ENCODE data around the gene BTG1.

Gene BTG1, protein sequence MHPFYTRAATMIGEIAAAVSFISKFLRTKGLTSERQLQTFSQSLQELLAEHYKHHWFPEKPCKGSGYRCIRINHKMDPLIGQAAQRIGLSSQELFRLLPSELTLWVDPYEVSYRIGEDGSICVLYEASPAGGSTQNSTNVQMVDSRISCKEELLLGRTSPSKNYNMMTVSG

DNA sequence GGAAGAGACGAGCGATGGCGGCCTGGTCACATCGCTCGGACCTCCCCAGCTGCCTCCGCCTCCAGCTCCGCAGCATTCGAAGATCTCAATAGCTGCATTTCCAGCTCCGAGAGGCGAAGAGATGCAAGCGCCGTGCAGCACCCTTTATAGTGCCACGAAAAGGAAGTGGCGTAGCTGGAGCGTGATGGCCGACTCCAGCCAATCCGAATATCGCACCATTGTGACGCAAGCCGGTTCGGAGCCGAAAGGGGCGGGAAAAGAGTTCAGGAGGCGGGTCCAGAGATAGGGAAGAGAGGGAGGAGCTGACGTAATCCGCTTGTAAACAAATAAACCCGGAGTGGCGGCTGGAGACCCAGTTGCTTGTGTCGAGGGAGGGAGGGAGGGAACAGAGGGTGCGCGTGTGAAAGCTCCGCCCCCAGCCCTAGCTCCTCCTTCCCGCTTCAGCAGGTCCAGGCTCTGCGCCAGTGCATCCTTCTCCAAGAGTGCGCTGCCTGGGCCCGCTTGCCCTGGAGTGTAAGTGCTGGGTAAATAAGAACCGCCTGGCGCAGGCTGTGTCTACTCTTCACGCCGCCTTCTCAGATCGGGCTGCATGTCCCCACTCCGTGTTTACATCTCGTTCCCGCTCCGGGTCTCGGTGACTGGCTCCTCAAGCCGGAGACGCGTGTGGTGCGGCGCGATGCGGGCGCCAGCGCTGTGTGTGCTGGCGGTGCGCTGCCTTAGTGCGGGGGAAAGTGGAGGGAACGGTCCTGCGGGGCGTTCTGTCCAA is at the start of gene BTG1:
Gene BTG1 (minus strand): TSS at position 116 of the 766 bp plus-strand sequence. CDS start 311 bp downstream, outside the sequence.
- peak; percentile 86 to 100 (median 99) for DNase-seq

DNA sequence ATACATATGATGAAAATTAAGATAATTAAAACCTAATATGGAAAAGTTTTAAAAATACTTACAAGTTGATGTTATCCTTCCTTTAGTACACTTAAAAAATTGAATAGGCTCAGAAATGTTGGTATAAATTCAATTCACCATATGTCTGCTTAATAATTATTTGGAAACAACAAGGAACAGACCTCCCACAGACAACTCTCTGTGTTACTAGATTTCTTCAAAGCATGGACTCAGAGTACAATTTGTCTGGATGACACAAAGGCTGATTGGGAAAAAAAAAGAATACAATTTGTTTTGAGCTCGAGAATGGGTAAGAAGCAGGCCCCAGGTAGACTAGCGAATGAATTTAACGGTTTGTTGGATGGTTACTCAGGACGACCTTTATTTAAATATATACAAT is 48.9 kb upstream of the BTG1 start:
- no peak for DNase-seq

DNA sequence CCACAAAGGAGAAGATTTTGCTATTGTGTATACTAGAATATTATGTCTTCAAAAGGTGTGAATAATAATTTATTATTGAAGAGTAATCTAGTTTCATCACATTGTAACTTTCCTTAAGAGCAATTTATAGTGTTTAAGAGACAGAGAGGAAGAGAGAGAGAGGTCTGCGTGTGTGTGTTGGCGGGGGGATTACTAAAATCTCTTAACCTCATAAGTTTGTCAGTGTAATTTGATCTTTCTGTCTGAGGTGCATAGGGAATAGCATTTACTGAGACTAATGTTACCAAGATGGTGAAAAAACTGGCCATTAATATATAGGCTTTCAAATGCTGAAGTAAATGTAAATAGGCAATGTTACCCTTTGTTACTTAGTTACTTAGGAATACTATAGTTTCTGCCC is 48.2 kb upstream of the BTG1 start:
- no peak for DNase-seq

DNA sequence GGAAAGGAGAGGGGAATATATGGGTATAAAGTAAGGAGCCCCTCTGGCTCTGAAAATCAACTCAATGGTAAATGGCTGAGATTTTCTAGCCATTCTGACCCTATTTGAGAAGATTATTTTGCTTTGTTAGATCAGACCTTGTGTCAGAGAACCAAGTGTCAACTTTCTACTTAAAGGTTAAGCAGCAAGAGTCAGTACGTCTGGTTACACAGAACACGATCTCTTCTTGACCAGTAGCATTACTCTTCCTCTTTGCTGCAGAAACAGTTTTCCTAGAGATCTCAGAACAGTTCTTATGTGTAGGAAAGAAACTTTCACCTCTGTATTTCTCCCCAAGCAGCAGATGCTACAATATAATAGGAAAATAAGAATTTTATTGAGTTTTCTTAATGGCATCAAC is 47.4 kb upstream of the BTG1 start:
- DNase-seq, result no peak

DNA sequence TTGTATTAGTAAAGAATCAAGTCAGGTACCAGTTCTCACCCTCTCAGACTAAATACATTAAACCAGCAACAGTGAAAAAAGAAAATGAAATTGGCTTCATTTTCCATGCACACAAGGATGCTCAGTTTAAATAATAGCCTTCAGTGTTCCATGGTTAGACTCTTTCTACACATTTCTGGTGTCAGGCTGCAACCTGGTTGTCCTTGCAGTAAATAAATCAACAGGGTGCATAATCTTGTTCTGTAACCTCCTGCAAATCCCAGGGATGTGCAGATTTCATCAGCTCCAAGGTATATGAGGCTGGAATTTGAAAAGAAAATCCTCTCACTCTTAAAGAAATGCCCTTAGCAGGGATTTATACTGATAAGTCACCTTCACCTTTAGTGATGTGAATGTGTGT is 46.7 kb upstream of the BTG1 start:
- no peak for DNase-seq

DNA sequence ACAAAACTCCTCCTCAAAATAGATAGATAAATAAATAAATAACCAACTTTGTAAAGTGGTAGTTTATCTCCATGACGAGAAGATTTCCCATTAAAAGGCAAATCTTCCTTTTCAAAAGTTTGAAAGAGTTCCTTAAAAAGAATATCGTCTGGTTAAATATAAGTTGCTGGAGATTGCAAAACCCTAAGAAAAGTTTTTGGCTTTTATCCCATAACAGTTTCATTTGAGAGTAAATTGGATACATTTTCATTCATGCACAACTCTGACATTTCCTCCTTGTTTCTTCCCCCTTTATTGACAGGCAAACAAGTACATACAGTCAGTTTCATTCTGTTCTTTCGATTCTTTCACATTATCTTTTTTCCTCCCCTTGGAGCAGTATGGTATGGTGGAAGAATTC is 45.4 kb upstream of the BTG1 start:
- no peak for DNase-seq

DNA sequence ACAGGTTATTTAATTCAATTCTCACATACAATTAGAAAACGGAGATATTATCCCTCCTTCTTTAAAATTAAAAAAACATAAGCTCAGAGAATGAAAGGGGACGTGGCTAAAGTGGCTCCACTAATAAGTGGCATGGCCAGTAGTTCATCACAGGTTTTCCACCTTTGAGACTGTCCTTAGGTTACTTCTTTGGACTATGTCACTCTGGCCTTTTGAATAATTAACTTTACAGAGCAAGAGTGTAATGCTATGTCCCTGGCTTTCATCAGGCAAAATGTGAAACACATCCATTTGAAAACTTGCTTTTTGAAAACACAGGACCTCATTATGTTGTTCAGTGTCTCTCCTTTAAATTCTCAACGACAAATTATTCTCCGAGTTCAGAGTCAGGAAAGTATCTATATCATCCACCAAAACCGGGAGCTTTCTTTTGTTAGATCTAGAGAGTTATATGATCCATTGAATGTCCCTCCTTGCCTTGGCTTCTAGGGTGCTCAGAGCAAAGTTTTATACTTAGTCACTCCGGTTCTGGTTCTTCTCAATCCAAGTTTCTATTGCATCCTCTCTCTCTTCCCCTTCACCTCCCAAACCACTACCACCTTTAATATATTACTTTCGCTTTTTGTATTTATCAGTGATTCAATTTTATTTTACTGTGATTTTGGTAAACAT is 43.0 kb upstream of the BTG1 start:
- no peak for DNase-seq

DNA sequence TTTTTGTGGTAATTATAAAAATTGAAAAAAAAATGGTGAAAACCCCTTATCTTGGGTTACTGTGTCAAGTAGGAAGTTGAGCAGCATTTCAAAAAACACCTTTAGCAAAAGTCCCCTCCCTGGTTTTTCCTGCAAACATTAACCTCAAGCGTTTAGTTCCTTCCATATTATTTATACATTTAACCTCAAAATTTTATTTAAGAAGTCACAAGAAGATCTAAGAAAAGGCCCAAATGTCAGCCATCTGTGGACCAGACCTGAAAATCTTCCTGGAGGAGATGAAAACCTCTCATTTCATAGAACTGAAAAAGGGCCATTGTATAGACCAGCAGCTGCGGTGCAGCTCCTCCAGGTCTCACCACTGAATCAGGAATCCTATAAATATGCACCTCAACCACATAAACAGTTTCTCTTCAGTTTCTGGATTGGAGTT is 40.4 kb upstream of the BTG1 start:
- no peak for DNase-seq

DNA sequence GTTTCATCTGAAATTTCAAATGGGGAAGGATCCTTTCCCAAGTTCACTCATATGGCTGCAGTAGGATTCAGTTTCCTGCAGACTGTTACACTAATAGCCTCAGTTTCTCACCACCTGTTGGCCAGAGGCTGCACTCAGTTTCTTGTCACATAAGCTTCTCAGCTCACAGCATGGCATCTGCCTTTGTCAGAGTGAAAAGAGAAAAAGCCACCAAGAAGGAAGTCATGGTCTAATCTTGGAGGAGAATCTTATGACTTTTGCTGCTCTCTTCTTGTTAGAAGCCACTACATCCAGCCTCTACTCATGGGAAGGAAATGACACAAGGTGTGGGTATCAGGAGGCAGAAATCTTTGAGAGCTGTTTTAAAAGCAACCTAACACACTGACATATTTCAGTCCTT is 39.4 kb upstream of the BTG1 start:
- DNase-seq, result no peak

DNA sequence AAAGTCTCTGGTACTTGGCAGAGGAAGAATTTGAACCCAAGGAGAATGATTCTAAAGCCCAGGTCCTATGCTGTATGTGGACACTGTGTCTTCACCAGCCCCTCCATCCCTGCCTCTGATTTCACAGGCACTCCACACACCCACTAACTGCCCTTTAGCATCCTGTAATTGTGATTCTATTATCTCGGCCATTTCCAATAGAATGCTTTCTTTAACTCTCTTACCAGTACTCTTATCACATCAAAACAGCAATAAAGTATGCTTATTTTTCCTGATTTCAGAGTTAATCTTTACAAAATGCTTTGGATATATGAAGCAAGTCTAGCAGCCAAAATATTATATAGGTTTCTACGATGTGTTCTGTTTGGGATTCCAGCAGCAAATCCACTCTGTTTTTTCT is 37.9 kb upstream of the BTG1 start:
- no peak for DNase-seq

DNA sequence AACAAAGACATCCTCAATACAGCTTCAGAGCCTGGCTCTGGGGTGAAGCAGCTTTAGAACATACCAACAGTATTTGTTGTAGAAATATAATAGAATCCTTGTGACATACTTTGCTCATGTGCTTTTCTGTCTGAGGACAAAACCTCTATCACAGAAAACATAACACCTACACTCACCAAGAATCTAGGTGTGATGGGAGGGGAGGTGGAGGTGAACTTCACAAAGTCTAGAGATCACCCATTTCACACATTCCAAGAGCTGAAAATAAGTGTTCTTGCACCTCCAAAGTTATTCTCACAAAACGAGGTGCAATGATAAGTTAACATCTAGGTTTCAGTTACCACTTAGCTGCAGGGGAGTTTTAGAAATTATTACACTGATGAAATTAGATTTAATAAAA is 32.7 kb upstream of the BTG1 start:
- no peak for DNase-seq

DNA sequence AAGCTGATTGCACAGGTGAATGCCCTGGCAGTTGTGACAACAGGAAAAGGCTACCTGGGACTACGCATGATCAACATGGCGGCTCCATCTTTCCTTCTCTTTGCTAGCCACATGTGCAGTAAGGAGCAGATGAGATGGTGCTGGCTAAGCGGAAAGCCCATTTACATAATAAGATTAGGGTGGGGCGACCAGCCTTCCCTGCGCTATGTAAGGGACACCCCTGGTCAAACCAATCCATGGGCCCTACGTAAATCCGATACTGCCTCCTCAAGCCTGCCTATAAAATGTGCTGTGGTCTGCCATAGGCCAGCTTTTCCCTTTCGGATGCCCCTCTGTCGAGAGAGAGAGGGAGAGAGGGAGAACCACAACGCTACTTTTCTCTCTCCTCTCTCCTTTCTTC is 31.0 kb upstream of the BTG1 start:
- no peak for DNase-seq

DNA sequence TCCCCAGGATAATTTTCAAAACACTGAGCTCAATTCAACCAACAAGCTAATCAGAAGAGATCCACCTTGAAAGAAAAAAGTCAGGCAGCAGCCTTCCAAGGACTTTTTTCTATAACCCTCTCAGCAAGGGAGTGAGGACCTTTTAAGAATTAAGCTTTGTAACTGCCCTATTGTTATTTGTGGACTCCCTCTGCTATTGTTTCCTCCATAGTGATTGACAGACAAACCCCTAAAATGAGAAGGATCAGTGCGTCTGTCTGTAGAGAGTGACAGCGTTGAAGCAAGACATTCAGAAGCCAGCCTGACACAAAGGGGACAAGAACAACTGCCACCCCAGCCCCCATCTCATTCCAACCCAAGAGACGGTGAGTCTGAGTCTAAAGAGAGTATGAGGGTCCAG is 30.3 kb upstream of the BTG1 start:
- DNase-seq, result no peak

DNA sequence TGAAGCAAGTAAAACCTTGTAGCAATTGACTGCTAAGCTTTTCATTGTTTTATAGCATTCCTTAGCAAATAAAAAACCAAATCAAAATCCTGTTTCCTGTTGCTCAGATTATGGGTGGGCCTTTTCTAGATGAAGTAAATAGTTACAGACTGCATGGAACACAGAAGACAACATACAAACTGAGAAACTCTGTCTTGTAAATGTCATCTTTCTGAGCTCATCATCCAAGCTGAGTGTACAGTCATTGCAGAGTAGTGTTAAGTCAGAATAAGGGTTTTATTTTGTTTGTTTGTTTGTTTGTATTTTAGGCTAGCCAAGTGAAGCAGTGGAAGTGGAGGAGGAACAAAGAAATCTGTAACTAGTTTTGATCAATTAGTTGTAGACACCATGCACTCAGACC is 24.4 kb upstream of the BTG1 start:
- DNase-seq, result no peak

DNA sequence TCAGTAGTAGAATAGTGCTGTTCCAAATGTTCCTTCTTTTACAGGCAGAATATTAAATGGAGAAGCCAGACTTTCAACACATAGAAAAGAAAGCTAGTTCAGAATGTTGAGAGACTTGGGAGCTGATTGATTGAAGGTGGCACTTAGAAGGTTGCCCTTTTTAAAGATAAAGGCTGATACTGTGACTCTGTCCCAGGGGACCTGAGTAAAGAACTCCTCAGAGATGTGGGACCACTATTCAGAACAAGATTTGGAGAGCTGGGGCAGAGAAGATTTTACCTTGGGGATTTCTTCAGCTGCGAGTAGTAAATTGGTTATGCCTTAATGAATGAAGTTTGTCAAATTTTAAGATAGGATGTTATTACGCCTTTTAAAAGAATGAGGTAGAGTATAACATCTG is 21.4 kb upstream of the BTG1 start:
- DNase-seq, result no peak

DNA sequence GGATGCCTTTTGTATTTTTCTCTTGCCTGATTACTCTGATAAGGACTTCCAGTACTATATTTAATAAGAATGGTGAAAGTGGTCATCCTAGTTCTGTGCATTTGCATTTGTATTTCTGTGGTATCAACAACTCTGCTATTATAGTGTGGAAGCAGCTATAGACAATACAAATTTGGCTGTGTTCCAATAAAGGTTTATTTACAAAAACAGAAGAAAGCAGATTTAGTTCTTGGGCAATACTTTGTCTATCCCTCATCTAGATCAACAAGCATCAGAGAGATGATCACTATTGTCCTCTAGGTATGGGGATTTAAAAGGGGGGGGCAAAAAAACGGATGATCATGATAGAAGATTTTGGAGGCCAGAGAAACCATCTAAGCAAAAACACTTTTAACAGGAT is 19.1 kb upstream of the BTG1 start:
- no peak for DNase-seq

DNA sequence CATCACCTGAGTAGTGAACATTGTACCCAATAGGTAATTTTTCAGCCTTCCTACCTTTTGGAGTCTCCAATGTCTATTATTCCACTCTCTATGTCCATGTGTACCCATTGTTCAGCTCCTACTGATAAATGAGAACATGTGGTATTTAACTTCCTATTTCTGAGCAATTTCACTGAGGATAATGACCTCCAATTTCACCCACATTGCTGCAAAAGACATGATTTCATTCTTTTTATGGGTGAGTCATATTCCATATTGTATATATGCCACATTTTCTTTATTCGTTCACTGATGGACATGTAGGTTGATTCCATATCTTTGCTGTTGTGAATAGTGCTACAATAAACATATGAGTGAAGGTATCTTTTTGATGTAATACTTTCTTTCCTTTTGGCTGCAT is 16.4 kb upstream of the BTG1 start:
- no peak for DNase-seq

DNA sequence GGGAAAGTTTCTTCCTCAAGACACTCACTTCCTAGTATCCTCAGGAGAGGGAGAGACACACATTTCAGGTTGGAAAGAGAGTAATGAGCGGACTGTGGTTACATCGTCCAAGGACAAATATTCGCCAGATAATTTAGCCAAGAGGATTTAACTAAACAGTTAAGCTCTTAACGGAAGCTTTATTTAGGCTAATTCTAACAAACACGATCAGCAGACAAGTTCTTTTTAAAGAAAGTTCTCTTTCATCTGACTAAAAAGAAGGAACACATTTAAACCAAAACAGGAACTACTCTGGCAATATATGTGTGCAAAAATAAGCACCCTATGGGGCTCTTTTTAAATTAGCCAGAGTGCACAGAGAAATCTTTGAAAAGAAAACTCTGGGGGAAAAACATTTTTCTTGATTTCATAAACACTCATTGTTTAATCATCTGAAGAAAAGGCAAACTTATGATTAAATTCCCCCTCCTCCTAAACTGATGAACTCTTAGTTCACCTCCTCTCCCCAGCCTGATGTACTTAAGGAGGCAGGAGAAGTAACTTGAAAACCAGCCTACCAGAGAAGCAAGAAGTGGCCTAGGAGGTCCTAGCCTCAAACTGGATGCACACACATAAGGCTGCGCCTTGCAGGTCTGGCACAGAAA is 13.3 kb upstream of the BTG1 start:
- no peak for DNase-seq

DNA sequence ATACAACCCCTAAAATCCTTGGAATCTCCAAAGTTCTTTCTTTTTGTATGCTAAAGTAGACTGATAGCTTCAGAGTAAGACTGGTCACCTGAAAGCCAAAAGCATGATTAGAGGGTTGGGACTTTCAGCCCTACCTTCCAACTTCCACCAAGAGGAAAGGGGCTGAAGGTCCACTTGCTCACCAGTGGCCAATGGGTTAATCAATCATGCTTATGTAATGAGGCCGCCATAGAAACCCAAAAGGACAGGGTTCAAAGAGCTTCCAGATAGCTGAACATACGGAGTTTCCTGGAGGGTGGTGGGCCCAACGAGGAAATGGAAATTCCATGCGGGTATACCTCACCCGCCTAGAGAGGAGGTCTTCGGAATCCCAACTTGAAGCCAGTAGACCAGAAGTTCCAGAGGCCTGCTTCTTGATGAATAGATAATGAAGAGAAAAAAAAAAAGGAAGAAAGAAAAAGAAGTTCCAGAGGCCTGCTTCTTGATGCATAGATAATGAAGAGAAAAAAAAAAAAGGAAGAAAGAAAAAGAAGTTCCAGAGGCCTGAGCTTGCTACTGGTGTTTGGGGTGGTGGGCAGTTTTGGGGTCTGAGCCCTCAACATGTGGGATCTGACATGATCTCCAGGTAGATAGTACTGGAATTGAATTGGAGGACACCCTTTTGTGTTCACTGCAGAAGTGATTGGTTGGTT is 11.2 kb upstream of the BTG1 start:
- no peak for DNase-seq

DNA sequence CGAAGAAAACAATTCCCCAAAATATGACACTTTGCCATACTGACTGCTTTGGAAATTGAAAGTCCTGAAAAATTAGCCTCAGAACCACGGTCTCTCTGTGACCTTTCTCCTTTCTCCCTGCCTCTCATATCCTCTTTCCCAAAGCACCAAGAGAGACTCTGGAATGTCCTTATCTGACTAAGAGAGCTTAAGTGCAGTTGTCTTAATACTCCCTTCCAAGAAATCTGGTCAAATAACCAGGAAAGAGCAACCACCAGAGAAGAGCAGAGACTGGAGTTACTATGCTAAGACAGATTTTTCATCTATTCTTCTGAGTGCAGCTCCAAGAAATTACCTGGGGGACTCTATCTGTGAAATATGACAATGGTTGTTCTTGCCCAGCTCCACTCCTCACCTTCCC is 10.5 kb upstream of the BTG1 start:
- no peak for DNase-seq

DNA sequence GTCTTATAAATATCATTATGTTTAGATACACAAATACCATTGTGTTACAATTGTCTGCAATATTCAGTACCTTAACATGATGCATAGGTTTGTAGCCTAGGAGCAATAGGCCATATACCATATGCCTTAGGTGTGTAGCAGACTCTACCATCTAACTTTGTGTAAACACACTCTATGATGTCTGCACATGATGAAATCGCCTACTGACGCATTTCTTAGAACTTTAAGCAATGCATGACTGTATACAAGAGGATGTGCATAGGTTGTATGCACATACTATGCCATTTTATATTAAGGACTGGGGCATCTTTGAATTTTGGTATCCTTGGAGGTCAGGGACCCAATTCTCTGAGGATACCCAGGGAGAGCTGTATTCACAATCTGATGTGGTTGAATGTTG is 10.1 kb upstream of the BTG1 start:
- no peak for DNase-seq

DNA sequence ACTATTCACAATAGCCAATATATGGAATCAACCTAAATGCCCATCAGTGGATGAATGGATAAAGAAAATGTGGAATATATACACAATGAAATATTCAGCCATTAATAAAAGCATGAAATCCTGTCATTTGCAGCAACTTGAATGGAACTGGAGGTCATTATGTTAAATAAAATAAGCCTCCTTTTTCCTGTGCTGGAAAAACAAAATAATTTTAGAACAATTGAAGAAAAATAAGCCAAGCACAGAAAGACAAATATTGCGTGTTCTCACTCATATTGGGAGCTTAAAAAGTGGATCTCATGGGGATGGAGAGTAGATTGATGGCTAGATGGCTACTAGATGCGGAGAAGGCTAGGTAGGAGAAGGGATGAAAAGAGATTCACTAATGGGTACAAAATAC is 6.3 kb upstream of the BTG1 start:
- no peak for DNase-seq
